ENCODE results near the gene TYW1B.
"Not testable (repeated sequence)": the region's sequence is repeated elsewhere in the genome, so short reads cannot be mapped to it uniquely, and the experiment has no call there.

TYW1B gene

DNA sequence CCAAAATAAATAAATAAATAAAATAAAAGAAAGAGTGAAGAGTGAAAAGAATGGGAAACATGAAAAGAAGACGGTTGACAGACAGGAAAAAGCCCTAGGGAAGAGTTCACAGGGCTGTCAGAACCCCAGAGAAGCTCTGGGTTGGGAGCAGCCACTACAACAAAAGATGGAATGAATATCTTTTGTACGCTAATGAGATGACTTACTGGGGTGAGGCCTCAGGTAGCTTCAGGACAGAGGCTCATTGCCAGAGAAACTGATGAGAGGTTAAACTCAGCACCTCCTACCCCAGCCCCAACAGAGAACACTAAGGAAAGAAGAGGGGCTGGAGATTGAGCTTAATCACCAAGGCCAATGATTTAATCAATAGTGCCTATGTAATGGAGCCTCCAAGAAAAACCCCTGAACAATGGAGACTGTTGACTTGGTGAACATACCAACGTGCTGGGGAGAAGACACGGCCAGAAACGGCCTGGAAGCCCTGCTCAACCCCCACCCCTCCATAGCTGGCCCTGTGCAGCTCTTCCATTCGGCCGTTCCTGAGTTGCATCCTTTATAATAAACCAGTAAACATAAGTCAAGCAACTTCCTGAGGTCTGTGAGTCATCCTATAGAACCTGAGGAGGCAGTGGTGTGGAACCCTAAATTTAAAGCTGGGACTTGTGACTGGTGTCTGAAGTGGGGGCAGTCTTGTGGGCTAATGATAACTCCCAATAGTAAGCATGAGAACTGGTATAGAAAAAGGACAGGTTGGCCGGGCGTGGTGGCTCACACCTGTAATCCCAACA lies 11.4 kb downstream of the TYW1B start:
- H3K79me2 ChIP-seq (ENCODE audit: control insufficient read depth, low read length) = peaks cover 13% of the 10 kb centered on the region
- H3K36me3 ChIP-seq (ENCODE audit: control insufficient read depth, low read length) = peaks cover 10% of the 10 kb centered on the region
- not testable (repeated sequence) for H4K20me1 ChIP-seq (ENCODE audit: control insufficient read depth, insufficient read depth, low read depth, low read length); H3F3A ChIP-seq (ENCODE audit: control insufficient read depth, insufficient read depth); H3K4me2 ChIP-seq (ENCODE audit: low read length); H3K4me1 ChIP-seq (ENCODE audit: control insufficient read depth, low read length); H3K27me3 ChIP-seq (ENCODE audit: control insufficient read depth, low read length); H3K27ac ChIP-seq (ENCODE audit: low read depth, low read length); H3K9me3 ChIP-seq (ENCODE audit: control insufficient read depth, insufficient read depth, low read length); H3K4me3 ChIP-seq (ENCODE audit: low read length); H3K9me2 ChIP-seq (replicated peaks; ENCODE audit: control insufficient read depth, low read length)

DNA sequence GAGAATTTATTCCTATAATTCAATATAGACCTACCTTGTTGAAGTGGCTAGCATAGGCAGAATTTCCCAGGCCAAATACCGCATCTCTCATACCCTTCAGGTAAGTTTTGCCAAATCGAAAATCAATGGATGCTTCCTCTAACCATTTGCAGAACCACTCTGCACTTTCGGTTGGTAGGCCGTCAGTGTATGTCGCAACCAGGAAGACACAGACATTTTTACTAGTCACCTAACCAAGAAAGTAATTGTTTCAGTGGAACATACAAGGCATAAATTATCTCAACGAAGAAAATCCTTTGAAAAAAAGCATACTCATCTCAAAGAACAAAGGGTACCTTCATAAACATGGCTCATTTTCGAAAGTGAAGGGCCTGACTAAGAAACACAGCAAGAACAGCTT lies 17.6 kb downstream of the TYW1B start:
- not testable (repeated sequence) for H3K27me3 ChIP-seq (ENCODE audit: control insufficient read depth, low read length); H3F3A ChIP-seq (ENCODE audit: control insufficient read depth, insufficient read depth); H3K4me1 ChIP-seq (ENCODE audit: control insufficient read depth, low read length); H3K27ac ChIP-seq (ENCODE audit: low read depth, low read length); H3K79me2 ChIP-seq (ENCODE audit: control insufficient read depth, low read length); H3K9me3 ChIP-seq (ENCODE audit: control insufficient read depth, insufficient read depth, low read length); H3K4me3 ChIP-seq (ENCODE audit: low read length); H4K20me1 ChIP-seq (ENCODE audit: control insufficient read depth, insufficient read depth, low read depth, low read length); H3K4me2 ChIP-seq (ENCODE audit: low read length); H3K36me3 ChIP-seq (ENCODE audit: control insufficient read depth, low read length); H3K9me2 ChIP-seq (replicated peaks; ENCODE audit: control insufficient read depth, low read length)

DNA sequence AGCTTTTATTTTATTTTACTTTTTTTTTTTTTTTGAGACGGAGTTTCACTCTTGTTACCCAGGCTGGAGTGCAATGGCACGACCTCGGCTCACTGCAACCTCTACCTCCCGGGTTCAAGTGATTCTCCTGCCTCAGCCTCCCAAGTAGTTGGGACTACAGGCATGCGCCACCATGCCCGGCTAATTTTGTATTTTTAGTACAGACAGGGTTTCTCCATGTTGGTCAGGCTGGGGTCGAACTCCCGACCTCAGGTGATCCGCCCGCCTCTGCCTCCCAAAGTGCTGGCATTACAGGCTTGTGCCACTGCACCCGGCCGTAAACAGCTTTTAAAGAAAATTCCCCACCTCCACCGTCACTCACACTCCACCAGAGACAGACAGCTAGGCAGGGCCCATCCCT lies 19.5 kb downstream of the TYW1B start:
- H3K9me2 ChIP-seq (replicated peaks; ENCODE audit: control insufficient read depth, low read length); H3K4me1 ChIP-seq (ENCODE audit: control insufficient read depth, low read length); H3K27ac ChIP-seq (ENCODE audit: low read depth, low read length); H3K4me2 ChIP-seq (ENCODE audit: low read length); H4K20me1 ChIP-seq (ENCODE audit: control insufficient read depth, insufficient read depth, low read depth, low read length); H3F3A ChIP-seq (ENCODE audit: control insufficient read depth, insufficient read depth); H3K4me3 ChIP-seq (ENCODE audit: low read length); H3K27me3 ChIP-seq (ENCODE audit: control insufficient read depth, low read length); H3K9me3 ChIP-seq (ENCODE audit: control insufficient read depth, insufficient read depth, low read length); H3K79me2 ChIP-seq (ENCODE audit: control insufficient read depth, low read length): not testable (repeated sequence)
- peaks cover 10% of the 10 kb centered on the region for H3K36me3 ChIP-seq (ENCODE audit: control insufficient read depth, low read length)

DNA sequence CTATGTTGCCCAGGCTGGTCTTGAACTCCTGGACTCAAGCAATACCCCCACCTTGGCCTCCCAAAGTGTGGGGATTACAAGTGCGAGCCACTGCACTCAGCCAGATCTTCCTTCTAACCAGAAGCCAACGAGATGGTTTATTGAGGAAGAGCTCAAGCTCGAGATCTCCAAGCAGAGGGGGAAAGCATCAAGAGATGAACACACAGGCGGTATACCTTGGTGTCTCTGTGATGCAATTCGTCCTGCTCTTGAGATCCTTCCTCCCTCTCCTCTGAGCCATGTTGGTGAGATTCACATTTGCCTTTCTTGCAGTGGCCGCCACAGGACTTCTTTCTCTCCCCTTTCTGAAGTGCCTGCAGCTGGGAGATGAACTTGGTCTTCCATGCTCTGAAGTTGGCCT lies 21.1 kb downstream of the TYW1B start:
- not testable (repeated sequence) for H3K27ac ChIP-seq (ENCODE audit: low read depth, low read length); H3K27me3 ChIP-seq (ENCODE audit: control insufficient read depth, low read length); H3K9me2 ChIP-seq (replicated peaks; ENCODE audit: control insufficient read depth, low read length); H3F3A ChIP-seq (ENCODE audit: control insufficient read depth, insufficient read depth); H3K79me2 ChIP-seq (ENCODE audit: control insufficient read depth, low read length); H3K4me1 ChIP-seq (ENCODE audit: control insufficient read depth, low read length); H3K4me2 ChIP-seq (ENCODE audit: low read length); H3K9me3 ChIP-seq (ENCODE audit: control insufficient read depth, insufficient read depth, low read length); H4K20me1 ChIP-seq (ENCODE audit: control insufficient read depth, insufficient read depth, low read depth, low read length); H3K4me3 ChIP-seq (ENCODE audit: low read length)
- peaks cover 10% of the 10 kb centered on the region for H3K36me3 ChIP-seq (ENCODE audit: control insufficient read depth, low read length)

DNA sequence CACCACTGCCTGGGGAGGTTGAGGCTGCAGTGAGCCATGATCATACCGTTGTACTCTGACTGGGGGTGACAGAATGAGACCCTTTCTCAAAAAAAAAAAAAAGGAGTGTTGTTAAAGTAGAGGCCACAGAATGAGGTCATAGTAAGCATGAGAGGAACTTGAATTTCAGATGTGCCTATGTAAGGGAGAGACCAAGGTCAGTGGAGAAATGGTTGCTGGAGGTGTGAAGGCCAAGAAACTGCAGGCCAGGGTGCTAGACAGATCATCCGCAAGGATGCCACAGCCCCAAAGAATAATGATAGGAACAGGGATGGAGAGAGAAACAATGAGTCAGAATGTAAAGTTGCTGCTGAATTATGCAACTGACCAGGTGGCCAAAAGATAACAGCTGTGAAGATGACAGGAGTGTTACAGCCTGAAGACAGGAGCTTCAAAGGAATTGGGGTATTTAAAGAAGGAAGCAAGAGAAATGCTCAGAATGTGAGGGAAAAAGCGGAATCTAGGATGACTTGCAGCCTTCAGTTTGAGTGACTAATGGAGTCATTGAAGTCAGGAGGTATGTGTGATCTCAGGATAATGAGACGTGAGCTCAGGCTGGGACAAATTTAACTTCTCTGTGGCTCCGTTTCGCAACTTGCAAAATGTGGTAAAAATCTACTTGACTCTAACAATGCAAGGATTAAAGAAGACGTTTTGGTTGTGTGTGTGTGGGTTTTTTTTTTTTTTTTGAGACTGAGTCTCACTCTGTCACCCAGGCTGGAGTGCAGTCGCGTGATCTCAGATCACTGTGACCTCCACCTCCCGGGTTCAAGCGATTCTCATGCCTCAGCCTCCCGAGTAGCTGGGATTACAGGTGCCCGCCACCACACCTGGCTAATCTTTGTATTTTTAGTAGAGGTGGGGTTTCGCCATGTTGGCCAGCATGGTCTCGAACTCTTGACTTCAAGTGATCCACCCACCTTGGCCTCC lies 22.2 kb downstream of the TYW1B start:
- H3K9me2 ChIP-seq (replicated peaks; ENCODE audit: control insufficient read depth, low read length) = no peaks in the 10 kb centered on the region
- no peaks in the 10 kb centered on the region for H4K20me1 ChIP-seq (ENCODE audit: control insufficient read depth, insufficient read depth, low read depth, low read length)
- H3K36me3 ChIP-seq (ENCODE audit: control insufficient read depth, low read length) = peaks cover 10% of the 10 kb centered on the region
- H3K27ac ChIP-seq (ENCODE audit: low read depth, low read length) = no peak overlapping the region
- H3K79me2 ChIP-seq (ENCODE audit: control insufficient read depth, low read length) = no peaks in the 10 kb centered on the region
- no peaks in the 10 kb centered on the region for H3K9me3 ChIP-seq (ENCODE audit: control insufficient read depth, insufficient read depth, low read length)
- H3K4me2 ChIP-seq (ENCODE audit: low read length) = no peak overlapping the region
- TF ChIP-seq, protein P1, sequence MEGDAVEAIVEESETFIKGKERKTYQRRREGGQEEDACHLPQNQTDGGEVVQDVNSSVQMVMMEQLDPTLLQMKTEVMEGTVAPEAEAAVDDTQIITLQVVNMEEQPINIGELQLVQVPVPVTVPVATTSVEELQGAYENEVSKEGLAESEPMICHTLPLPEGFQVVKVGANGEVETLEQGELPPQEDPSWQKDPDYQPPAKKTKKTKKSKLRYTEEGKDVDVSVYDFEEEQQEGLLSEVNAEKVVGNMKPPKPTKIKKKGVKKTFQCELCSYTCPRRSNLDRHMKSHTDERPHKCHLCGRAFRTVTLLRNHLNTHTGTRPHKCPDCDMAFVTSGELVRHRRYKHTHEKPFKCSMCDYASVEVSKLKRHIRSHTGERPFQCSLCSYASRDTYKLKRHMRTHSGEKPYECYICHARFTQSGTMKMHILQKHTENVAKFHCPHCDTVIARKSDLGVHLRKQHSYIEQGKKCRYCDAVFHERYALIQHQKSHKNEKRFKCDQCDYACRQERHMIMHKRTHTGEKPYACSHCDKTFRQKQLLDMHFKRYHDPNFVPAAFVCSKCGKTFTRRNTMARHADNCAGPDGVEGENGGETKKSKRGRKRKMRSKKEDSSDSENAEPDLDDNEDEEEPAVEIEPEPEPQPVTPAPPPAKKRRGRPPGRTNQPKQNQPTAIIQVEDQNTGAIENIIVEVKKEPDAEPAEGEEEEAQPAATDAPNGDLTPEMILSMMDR (IDR thresholded peaks at IDR 0.05; ENCODE audit: low read depth, low read length, poor library complexity, severe bottlenecking) = no peak
- no peak for TF ChIP-seq EZH2phosphoT487 (IDR thresholded peaks at IDR 0.05; ENCODE audit: borderline replicate concordance, low read length)
- no peak overlapping the region for H3K4me3 ChIP-seq (ENCODE audit: low read length)
- no peaks in the 10 kb centered on the region for H3K4me1 ChIP-seq (ENCODE audit: control insufficient read depth, low read length)
- H3K27me3 ChIP-seq (ENCODE audit: control insufficient read depth, low read length) = no peaks in the 10 kb centered on the region
- H3F3A ChIP-seq (ENCODE audit: control insufficient read depth, insufficient read depth) = no peaks in the 10 kb centered on the region

DNA sequence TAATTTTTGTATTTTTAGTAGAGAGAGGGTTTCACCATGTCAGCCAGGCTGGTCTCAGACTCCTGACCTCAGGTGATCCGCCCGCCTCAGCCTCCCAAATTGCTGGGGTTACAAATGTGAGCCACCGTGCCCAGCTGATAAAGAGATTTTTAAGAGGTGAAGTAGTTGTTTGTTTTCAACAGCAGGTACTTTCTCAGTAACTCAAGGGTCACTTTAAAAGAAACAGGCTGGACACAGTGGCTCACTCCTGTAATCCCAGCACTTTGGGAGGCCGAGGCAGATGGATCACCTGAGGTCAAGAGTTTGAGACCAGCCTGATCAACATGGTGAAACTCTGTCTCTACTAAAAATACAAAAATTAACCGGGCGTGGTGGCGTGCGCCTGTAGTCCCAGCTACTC lies 24.2 kb downstream of the TYW1B start:
- H3F3A ChIP-seq (ENCODE audit: control insufficient read depth, insufficient read depth); H3K79me2 ChIP-seq (ENCODE audit: control insufficient read depth, low read length); H4K20me1 ChIP-seq (ENCODE audit: control insufficient read depth, insufficient read depth, low read depth, low read length); H3K4me1 ChIP-seq (ENCODE audit: control insufficient read depth, low read length); H3K9me2 ChIP-seq (replicated peaks; ENCODE audit: control insufficient read depth, low read length); H3K9me3 ChIP-seq (ENCODE audit: control insufficient read depth, insufficient read depth, low read length); H3K4me2 ChIP-seq (ENCODE audit: low read length); H3K27ac ChIP-seq (ENCODE audit: low read depth, low read length); H3K4me3 ChIP-seq (ENCODE audit: low read length); H3K27me3 ChIP-seq (ENCODE audit: control insufficient read depth, low read length): not testable (repeated sequence)
- peaks cover 10% of the 10 kb centered on the region for H3K36me3 ChIP-seq (ENCODE audit: control insufficient read depth, low read length)

DNA sequence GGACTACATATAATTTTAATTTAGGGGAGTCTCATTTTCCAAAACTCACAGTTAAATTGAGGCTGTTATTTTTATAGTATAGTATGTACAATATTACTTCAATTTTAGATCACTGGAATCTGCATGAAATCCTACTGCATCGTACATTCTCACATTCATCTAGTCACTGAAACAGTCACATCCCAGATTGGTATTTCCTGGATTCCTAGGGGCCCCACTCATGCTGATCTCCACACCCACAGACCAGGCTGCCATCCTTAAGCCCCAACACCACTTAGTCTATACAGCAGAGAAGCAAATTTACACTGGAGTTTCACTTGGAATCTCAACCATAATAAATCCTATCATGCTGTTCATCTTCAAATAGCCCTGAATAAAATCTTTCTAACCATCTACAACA lies 26.4 kb downstream of the TYW1B start:
- not testable (repeated sequence) for H3K4me2 ChIP-seq (ENCODE audit: low read length); H3K36me3 ChIP-seq (ENCODE audit: control insufficient read depth, low read length); H3K9me2 ChIP-seq (replicated peaks; ENCODE audit: control insufficient read depth, low read length); H3K27ac ChIP-seq (ENCODE audit: low read depth, low read length); H3K79me2 ChIP-seq (ENCODE audit: control insufficient read depth, low read length); H3K4me1 ChIP-seq (ENCODE audit: control insufficient read depth, low read length); H3K4me3 ChIP-seq (ENCODE audit: low read length); H3K27me3 ChIP-seq (ENCODE audit: control insufficient read depth, low read length); H3K9me3 ChIP-seq (ENCODE audit: control insufficient read depth, insufficient read depth, low read length); H3F3A ChIP-seq (ENCODE audit: control insufficient read depth, insufficient read depth); H4K20me1 ChIP-seq (ENCODE audit: control insufficient read depth, insufficient read depth, low read depth, low read length)
